K562 (cell line): ENCODE measurements around the gene TMEM187. TPM values are rescaled to one million over a fixed set of nuclear protein-coding genes. Genes with fewer than 3 reads are reported as not detected.

ENCODE experiments used
- E2F4 ChIP-seq: sonication (generic); formaldehyde crosslinking; IDR thresholded peaks from 2 replicates; pipeline ENCODE4 v1.8.0; 2022; ENCODE audit warnings: mild to moderate bottlenecking, low read depth, missing genetic modification reagents
- E2F8 ChIP-seq: fragments of 450-650 bp; IDR thresholded peaks from 2 replicates; pipeline ENCODE4 v1.7.1; 2018; ENCODE audit warnings: mild to moderate bottlenecking, low read depth; ENCODE audit not compliant: partially characterized antibody
- KDM2B ChIP-seq: fragments of 250-450 bp; sonication (Bioruptor Pico); IDR thresholded peaks from 2 replicates; pipeline ENCODE4 v1.8.0; 2021; ENCODE audit warnings: mild to moderate bottlenecking, moderate library complexity
- MEIS2 ChIP-seq: fragments of 450-650 bp; IDR thresholded peaks from 2 replicates; pipeline ENCODE4 v1.6.1; 2014; ENCODE audit warnings: mild to moderate bottlenecking; ENCODE audit not compliant: partially characterized antibody
- MTA1 ChIP-seq: fragments of 450-650 bp; IDR thresholded peaks from 2 replicates; pipeline ENCODE4 v1.6.1; 2017; ENCODE audit warnings: borderline replicate concordance
- PCBP2 ChIP-seq: fragments of 200-400 bp; formaldehyde crosslinking; IDR thresholded peaks from 2 replicates; pipeline ENCODE4 v1.6.1; 2018; ENCODE audit warnings: low read length, low read depth, mild to moderate bottlenecking, moderate library complexity; ENCODE audit not compliant: poor library complexity, severe bottlenecking
- POLR2G ChIP-seq: fragments of 200-400 bp; formaldehyde crosslinking; IDR thresholded peaks from 2 replicates; pipeline ENCODE4 v1.6.1; 2017; ENCODE audit warnings: low read depth, mild to moderate bottlenecking, antibody characterized with exemption, low read length, moderate library complexity
- PTBP1 ChIP-seq: fragments of 200-400 bp; formaldehyde crosslinking; IDR thresholded peaks from 2 replicates; pipeline ENCODE4 v1.6.1; 2017; ENCODE audit warnings: low read depth, low read length
- RBM25 ChIP-seq: fragments of 200-400 bp; formaldehyde crosslinking; IDR thresholded peaks from 2 replicates; pipeline ENCODE4 v1.6.1; 2018; ENCODE audit warnings: low read length, low read depth, moderate library complexity; ENCODE audit not compliant: severe bottlenecking
- SAFB ChIP-seq: fragments of 200-400 bp; formaldehyde crosslinking; IDR thresholded peaks from 2 replicates; pipeline ENCODE4 v1.6.1; 2017; ENCODE audit warnings: low read depth, low read length, borderline replicate concordance
- TFAP4 ChIP-seq: sonication (generic); formaldehyde crosslinking; IDR thresholded peaks from 2 replicates; pipeline ENCODE4 v1.8.0; 2022; ENCODE audit warnings: missing genetic modification reagents, mild to moderate bottlenecking, moderate library complexity, borderline replicate concordance
- TRIM25 ChIP-seq: fragments of 450-650 bp; IDR thresholded peaks from 2 replicates; pipeline ENCODE4 v1.7.0; 2016; ENCODE audit warnings: borderline replicate concordance
- WHSC1 ChIP-seq: IDR thresholded peaks from one replicate; pipeline ENCODE4 v1.6.1; 2012; ENCODE audit warnings: low read length, control low read depth, inconsistent platforms
- ZMIZ1 ChIP-seq, 2 experiments: fragments of 150-350 bp in 1 of 2; IDR thresholded peaks; 2 replicates each; pipeline ENCODE4 v1.6.1; 2012 to 2016; ENCODE audit warnings: low read depth in 2 of 2, low read length in 2 of 2, mild to moderate bottlenecking in 1 of 2, moderate library complexity in 1 of 2
- ZNF133 ChIP-seq: fragments of 250-450 bp; sonication (Bioruptor Pico); IDR thresholded peaks from 2 replicates; pipeline ENCODE4 v1.4.0; 2020; ENCODE audit warnings: mild to moderate bottlenecking
- ZNF3 ChIP-seq: fragments of 250-450 bp; sonication (Bioruptor Pico); IDR thresholded peaks from 2 replicates; pipeline ENCODE4 v1.5.0; 2021; ENCODE audit warnings: mild to moderate bottlenecking, moderate library complexity
- polyA plus RNA-seq, 8 experiments: library from polyadenylated mRNA; depleted of rRNA in 4 of 8; stranded (reverse) in 5 of 8; unstranded in 3 of 8; fragments of >200 nt; fragmentation: Nextera tagmentation in 2 of 8; fragmentation: Illumina TruSeq in 1 of 8; extraction: Ambion mirVana in 2 of 8; extraction: Trizol in 1 of 8; gene quantifications; 2 replicates each; pipeline versions ENCODE4 v1.2.1 to v1.2.3, GENCODE V29; 2011 to 2014; ENCODE audit warnings: inconsistent platforms in 1 of 8, missing spikeins in 1 of 8
- total RNA-seq, 7 experiments: library from RNA; depleted of rRNA in 6 of 7; stranded (reverse); fragments of >200 nt in 6 of 7; fragmentation: Illumina TruSeq in 2 of 7; extraction: Trizol in 2 of 7; gene quantifications; 2 replicates each; pipeline versions ENCODE4 v1.2.1 to v1.2.3, GENCODE V29; 2011 to 2021; ENCODE audit warnings: low replicate concordance in 1 of 7

TMEM187 gene
- total and polyA plus RNA-seq, 9 of the 15 experiments (the other 6 are each of a cell fraction or from before 2014, with no cell fraction given), result 0.13 to 6.4 (median 1.6) TPM

GRCh38 chrX:153927922-153928760 is 44.4 kb upstream of the TMEM187 start (continued):
- peak; percentile 89 for TF ChIP-seq POLR2G
- TF ChIP-seq SAFB, result no peak
- peak; percentile 74 for TF ChIP-seq RBM25
- no peak for TF ChIP-seq PCBP2
- peak; percentile 16; the same call in 1 of the 2 replicates for TF ChIP-seq KDM2B (CRISPR knock-in tag)
- TF ChIP-seq ZNF3, result no peak
- TF ChIP-seq MEIS2, result peak; percentile 74
- no peak for TF ChIP-seq ZNF133 (CRISPR knock-in tag)
- no peak for TF ChIP-seq E2F4 (CRISPR knock-in tag)
- no peak for TF ChIP-seq ZMIZ1 (IDR thresholded peaks at IDR 0.05; ENCODE audit: low read depth in 2 of 2, low read length in 2 of 2)
- no peak for TF ChIP-seq TRIM25
- TF ChIP-seq PTBP1, result 0 out of 2 replicates have a peak, but pooled peaks have one; percentile 16
- no peak for TF ChIP-seq WHSC1
- TF ChIP-seq E2F8, result peak; percentile 29
- TF ChIP-seq MTA1, result no peak
- TF ChIP-seq TFAP4 (CRISPR knock-in tag), result peak; percentile 97
